HepG2 (cell line): ENCODE measurements around the gene HSD17B2. TPM values are rescaled to one million over a fixed set of nuclear protein-coding genes. Genes with fewer than 3 reads are reported as not detected.

Experiments
- ATAC-seq: fragments of 200-7000 bp; cut with Tn5 transposase; 3 replicates; pipeline ENCODE4 v1.9.1; 2020; ENCODE audit warnings: mild to moderate bottlenecking, moderate library complexity
- BruUV-seq: library from RNA; stranded (reverse); fragments of 400-500 nt; replicated peaks from 2 replicates; lab custom pipeline; 2021; lab: Mats Ljungman, UMichigan
- CTCF ChIA-PET: fragments of 300-600 bp; formaldehyde crosslinking; extraction: SDS; loops from one replicate; lab custom pipeline; 2021; ENCODE audit warnings: low total read pairs, inconsistent platforms, low intra/inter-chr PET ratio; lab: Yijun Ruan, JAX
- POLR2A ChIA-PET: fragments of 350-600 bp; sonication (Branson Sonifier 250); formaldehyde crosslinking; loops from one replicate; lab custom pipeline; 2020; ENCODE audit warnings: antibody characterized with exemption, inconsistent platforms; lab: Yijun Ruan, JAX
- DNase-seq: peaks from one replicate; pipeline ENCODE4 v3.0.0-alpha.2; 2015; ENCODE audit warnings: low spot score
- FAIRE-seq: peaks from 3 replicates; lab custom pipeline; 2011; peaks lifted over from hg19 to GRCh38; lab: Jason Lieb, UNC
- H2AFZ ChIP-seq: one replicate; pipeline ENCODE4 v1.6.1; 2011; ENCODE audit warnings: low read length, inconsistent platforms
- H3K27ac ChIP-seq: fragments of 300-600 bp; 3 replicates; pipeline ENCODE4 v1.8.0; 2011; ENCODE audit warnings: mixed run types, mild to moderate bottlenecking, mixed read lengths, low read length, inconsistent platforms; ENCODE audit not compliant: insufficient read depth; ENCODE audit errors: extremely low read length
- H3K27me3 ChIP-seq, 2 experiments: fragments of 200-600 bp in 1 of 2; 2 replicates in 1 of 2; 3 replicates in 1 of 2; pipeline versions ENCODE4 v1.6.0 to v1.8.0; 2011; ENCODE audit warnings: low read length in 2 of 2, mild to moderate bottlenecking in 2 of 2, moderate library complexity in 2 of 2, inconsistent platforms in 1 of 2; ENCODE audit not compliant: insufficient read depth in 2 of 2, control insufficient read depth in 1 of 2
- H3K36me3 ChIP-seq, 2 experiments: fragments of 200-600 bp in 1 of 2; replicated peaks in 1 of 2; 2 replicates in 1 of 2; 3 replicates in 1 of 2; pipeline versions ENCODE4 v1.5.1 to v1.8.0; 2011; ENCODE audit warnings: low read length in 2 of 2, inconsistent platforms in 1 of 2; ENCODE audit not compliant: insufficient read depth in 2 of 2, control insufficient read depth in 1 of 2
- H3K4me1 ChIP-seq: 2 replicates; pipeline ENCODE4 v1.5.1; 2012; ENCODE audit warnings: low read length, inconsistent platforms; ENCODE audit not compliant: insufficient read depth
- H3K4me2 ChIP-seq: 2 replicates; pipeline ENCODE4 v1.6.0; 2011; ENCODE audit warnings: low read depth, low read length, inconsistent platforms
- H3K4me3 ChIP-seq, 3 experiments: fragments of 200-600 bp in 1 of 3; sonication (generic), shearing (Covaris generic) in 1 of 3; replicated peaks in 1 of 3; 2 replicates each; pipeline ENCODE4 v1.5.1; 2011 to 2016; ENCODE audit warnings: low read length in 3 of 3, inconsistent platforms in 2 of 3, low read depth in 2 of 3, mild to moderate bottlenecking in 2 of 3, control low read depth in 1 of 3, mixed read lengths in 1 of 3; ENCODE audit not compliant: insufficient read depth in 1 of 3
- H3K79me2 ChIP-seq: one replicate; pipeline ENCODE4 v1.6.1; 2011; ENCODE audit warnings: low read length, inconsistent platforms; ENCODE audit not compliant: insufficient read depth
- H3K9ac ChIP-seq: 2 replicates; pipeline ENCODE4 v1.6.0; 2011; ENCODE audit warnings: mild to moderate bottlenecking, low read depth, low read length, inconsistent platforms; ENCODE audit not compliant: insufficient read depth
- H3K9me3 ChIP-seq: 2 replicates; pipeline ENCODE4 v1.5.1; 2012; ENCODE audit warnings: mild to moderate bottlenecking, low read length
- H4K20me1 ChIP-seq: 2 replicates; pipeline ENCODE4 v1.6.0; 2011; ENCODE audit warnings: inconsistent platforms, mild to moderate bottlenecking, low read length, moderate library complexity; ENCODE audit not compliant: insufficient read depth
- FLYWCH1 ChIP-seq: sonication (generic); formaldehyde crosslinking; IDR thresholded peaks from 2 replicates; pipeline ENCODE4 v1.8.1; 2023; ENCODE audit warnings: mild to moderate bottlenecking, missing genetic modification reagents
- NR3C1 ChIP-seq: sonication (generic); formaldehyde crosslinking; IDR thresholded peaks from 2 replicates; pipeline ENCODE4 v1.4.0; 2020; ENCODE audit warnings: missing genetic modification reagents
- SMAD1 ChIP-seq: sonication (generic); formaldehyde crosslinking; IDR thresholded peaks from 2 replicates; pipeline ENCODE4 v1.4.0; 2020; ENCODE audit warnings: missing genetic modification reagents, low read depth, mild to moderate bottlenecking, borderline replicate concordance
- YEATS2 ChIP-seq: sonication (generic); formaldehyde crosslinking; IDR thresholded peaks from 2 replicates; pipeline ENCODE4 v1.4.0; 2020; ENCODE audit warnings: missing genetic modification reagents, borderline replicate concordance
- ZNF138 ChIP-seq: sonication (generic); formaldehyde crosslinking; IDR thresholded peaks from 2 replicates; pipeline ENCODE4 v1.5.0; 2020; ENCODE audit warnings: mild to moderate bottlenecking, low read depth, missing genetic modification reagents
- ZNF24 ChIP-seq: fragments of 450-650 bp; IDR thresholded peaks from 2 replicates; pipeline ENCODE4 v1.6.1; 2017; ENCODE audit warnings: antibody characterized with exemption, mild to moderate bottlenecking
- WGBS: methylation state at CpG from one replicate; pipeline ENCODE4 v1.1.6; 2017; ENCODE audit warnings: low lambda C conversion rate; 5-methylcytosine and 5-hydroxymethylcytosine counted together
- in situ Hi-C: cut with HindIII; loops from 2 replicates; pipeline ENCODE4 v1.10.0; 2017; ENCODE audit warnings: low pct_unique_long_range_greater_than_20kb; ENCODE audit not compliant: extremely low pct_ligation_motif_present
- intact Hi-C: fragments of 100-400 bp; cut with micrococcal nuclease; formaldehyde crosslinking; loops from one replicate; pipeline ENCODE4 v1.10.0; 2022; ENCODE audit not compliant: unreplicated experiment
- polyA plus RNA-seq, 8 experiments: library from polyadenylated mRNA; depleted of rRNA in 3 of 8; stranded (reverse) in 7 of 8; unstranded in 1 of 8; fragments of >200 nt; fragmentation: Illumina TruSeq in 4 of 8; extraction: Trizol in 4 of 8; gene quantifications; 2 replicates each; pipeline versions ENCODE4 v1.2.1 to v1.2.3, GENCODE V29; 2011 to 2016; ENCODE audit warnings: low read depth in 4 of 8, missing spikeins in 1 of 8, mixed read lengths in 1 of 8; ENCODE audit not compliant: insufficient read depth in 1 of 8
- total RNA-seq, 5 experiments: library from RNA; depleted of rRNA; stranded (reverse); fragments of >200 nt; fragmentation: Illumina TruSeq; extraction: Trizol; gene quantifications; 2 replicates each; pipeline ENCODE4 v1.2.3, GENCODE V29; 2016; ENCODE audit warnings: low read depth in 1 of 5
- TF ChIP-seq, protein P1 (sequence below): sonication (generic); formaldehyde crosslinking; IDR thresholded peaks from 2 replicates; pipeline ENCODE4 v1.4.0; 2020; ENCODE audit warnings: mild to moderate bottlenecking, missing genetic modification reagents, borderline replicate concordance
- TF ChIP-seq, protein P2 (sequence below): sonication (generic); formaldehyde crosslinking; IDR thresholded peaks from 2 replicates; pipeline ENCODE4 v1.4.0; 2020; ENCODE audit warnings: missing genetic modification reagents
- TF ChIP-seq, protein P3 (sequence below): sonication (generic); formaldehyde crosslinking; IDR thresholded peaks from 2 replicates; pipeline ENCODE4 v1.9.0; 2021; ENCODE audit warnings: missing genetic modification reagents, borderline replicate concordance

HSD17B2 gene
- total and polyA plus RNA-seq, 2 of the 13 experiments (the other 11 are each of a cell fraction or from before 2014, with no cell fraction given) = 26.3 to 69.3 TPM

DNA sequence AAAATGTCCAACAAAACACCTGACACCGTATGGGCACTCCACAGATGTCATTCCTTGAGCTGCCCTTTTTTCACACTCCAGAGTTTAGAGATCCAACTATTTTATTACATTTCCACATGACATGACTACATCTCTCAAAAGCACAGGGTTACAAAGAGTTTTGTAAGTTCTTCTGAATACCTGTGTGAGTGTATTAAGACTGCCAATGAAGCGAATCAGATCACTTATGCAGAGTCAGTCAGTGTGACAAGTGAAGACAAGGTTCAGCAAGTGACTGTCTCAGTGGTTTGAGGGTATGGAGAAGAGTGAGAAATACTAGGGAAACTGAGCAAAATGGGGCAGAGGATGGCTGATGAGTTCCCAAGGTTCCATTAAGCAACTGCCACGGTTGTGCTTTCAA is 32.2 kb upstream of the HSD17B2 start:
- H3K79me2 ChIP-seq = no peaks in the 10 kb centered on the region
- no TSS peak for BruUV-seq
- H3K9ac ChIP-seq = no peak overlapping the region
- no peaks in the 10 kb centered on the region for H3K36me3 ChIP-seq
- peaks cover 2% of the 10 kb centered on the region; the same call in 1 of the 2 replicates for H3K4me1 ChIP-seq
- no peak for DNase-seq
- H3K4me3 ChIP-seq = no peak overlapping the region
- TF ChIP-seq ZNF138 (no peak), FLYWCH1 (CRISPR knock-in tag) (no peak), ZNF24 (no peak), YEATS2 (no peak), SMAD1 (CRISPR knock-in tag) (no peak), NR3C1 (CRISPR knock-in tag) (no peak)
- TF ChIP-seq, protein P1, sequence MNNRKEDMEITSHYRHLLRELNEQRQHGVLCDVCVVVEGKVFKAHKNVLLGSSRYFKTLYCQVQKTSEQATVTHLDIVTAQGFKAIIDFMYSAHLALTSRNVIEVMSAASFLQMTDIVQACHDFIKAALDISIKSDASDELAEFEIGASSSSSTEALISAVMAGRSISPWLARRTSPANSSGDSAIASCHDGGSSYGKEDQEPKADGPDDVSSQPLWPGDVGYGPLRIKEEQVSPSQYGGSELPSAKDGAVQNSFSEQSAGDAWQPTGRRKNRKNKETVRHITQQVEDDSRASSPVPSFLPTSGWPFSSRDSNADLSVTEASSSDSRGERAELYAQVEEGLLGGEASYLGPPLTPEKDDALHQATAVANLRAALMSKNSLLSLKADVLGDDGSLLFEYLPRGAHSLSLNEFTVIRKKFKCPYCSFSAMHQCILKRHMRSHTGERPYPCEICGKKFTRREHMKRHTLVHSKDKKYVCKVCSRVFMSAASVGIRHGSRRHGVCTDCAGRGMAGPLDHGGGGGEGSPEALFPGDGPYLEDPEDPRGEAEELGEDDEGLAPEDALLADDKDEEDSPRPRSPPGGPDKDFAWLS (CRISPR knock-in tag) = no peak
- TF ChIP-seq, protein P2, sequence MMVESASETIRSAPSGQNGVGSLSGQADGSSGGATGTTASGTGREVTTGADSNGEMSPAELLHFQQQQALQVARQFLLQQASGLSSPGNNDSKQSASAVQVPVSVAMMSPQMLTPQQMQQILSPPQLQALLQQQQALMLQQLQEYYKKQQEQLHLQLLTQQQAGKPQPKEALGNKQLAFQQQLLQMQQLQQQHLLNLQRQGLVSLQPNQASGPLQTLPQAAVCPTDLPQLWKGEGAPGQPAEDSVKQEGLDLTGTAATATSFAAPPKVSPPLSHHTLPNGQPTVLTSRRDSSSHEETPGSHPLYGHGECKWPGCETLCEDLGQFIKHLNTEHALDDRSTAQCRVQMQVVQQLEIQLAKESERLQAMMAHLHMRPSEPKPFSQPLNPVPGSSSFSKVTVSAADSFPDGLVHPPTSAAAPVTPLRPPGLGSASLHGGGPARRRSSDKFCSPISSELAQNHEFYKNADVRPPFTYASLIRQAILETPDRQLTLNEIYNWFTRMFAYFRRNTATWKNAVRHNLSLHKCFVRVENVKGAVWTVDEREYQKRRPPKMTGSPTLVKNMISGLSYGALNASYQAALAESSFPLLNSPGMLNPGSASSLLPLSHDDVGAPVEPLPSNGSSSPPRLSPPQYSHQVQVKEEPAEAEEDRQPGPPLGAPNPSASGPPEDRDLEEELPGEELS (CRISPR knock-in tag) = no peak
- TF ChIP-seq, protein P3, sequence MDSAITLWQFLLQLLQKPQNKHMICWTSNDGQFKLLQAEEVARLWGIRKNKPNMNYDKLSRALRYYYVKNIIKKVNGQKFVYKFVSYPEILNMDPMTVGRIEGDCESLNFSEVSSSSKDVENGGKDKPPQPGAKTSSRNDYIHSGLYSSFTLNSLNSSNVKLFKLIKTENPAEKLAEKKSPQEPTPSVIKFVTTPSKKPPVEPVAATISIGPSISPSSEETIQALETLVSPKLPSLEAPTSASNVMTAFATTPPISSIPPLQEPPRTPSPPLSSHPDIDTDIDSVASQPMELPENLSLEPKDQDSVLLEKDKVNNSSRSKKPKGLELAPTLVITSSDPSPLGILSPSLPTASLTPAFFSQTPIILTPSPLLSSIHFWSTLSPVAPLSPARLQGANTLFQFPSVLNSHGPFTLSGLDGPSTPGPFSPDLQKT (CRISPR knock-in tag) = no peak
- TF ChIP-seq, all 625 proteins: peak for 0
- H3K9me3 ChIP-seq = peaks cover 6% of the 10 kb centered on the region
- ATAC-seq (no peak), FAIRE-seq (no peak)
- no peak overlapping the region for H2AFZ ChIP-seq
- peaks cover 0 to 6% of the 10 kb centered on the region in 2 experiments; a peak in 2 of 5 replicates for H3K27me3 ChIP-seq
- WGBS = 13% methylated on average over 3 of the region's 3 CpGs
- H4K20me1 ChIP-seq = no peaks in the 10 kb centered on the region
- no peak overlapping the region for H3K4me2 ChIP-seq
- intact Hi-C loops = no loop called here
- ChIA-PET CTCF (no interaction called here), POLR2A (no interaction called here)
- H3K27ac ChIP-seq = no peak overlapping the region
- in situ Hi-C loops = no loop called here
